WTC11 (cell line): ENCODE measurements around the gene ZNF107. TPM values are rescaled to one million over a fixed set of nuclear protein-coding genes. Genes with fewer than 3 reads are reported as not detected.

Source experiments
- ATAC-seq: fragments of 200-7000 bp; cut with Tn5 transposase; 2 replicates; pipeline ENCODE4 v1.10.0; 2021; ENCODE audit warnings: mild to moderate bottlenecking, moderate library complexity
- CTCF ChIA-PET: fragments of 300-600 bp; sonication (Branson Sonifier 250); formaldehyde crosslinking; loops from one replicate; lab custom pipeline; 2021; ENCODE audit warnings: antibody characterized with exemption; lab: Charles Lee
- POLR2A ChIA-PET: fragments of 350-600 bp; sonication (Branson Sonifier 250); formaldehyde crosslinking; loops from one replicate; lab custom pipeline; 2021; ENCODE audit warnings: antibody characterized with exemption; lab: Charles Lee
- DNase-seq: peaks from one replicate; pipeline ENCODE4 v3.0.0; 2021; ENCODE audit warnings: low spot score
- H3K27ac Mint-ChIP-seq: 2 replicates; pipeline ENCODE4 v1.8.0; 2021; ENCODE audit warnings: mixed read lengths
- H3K27me3 Mint-ChIP-seq: 2 replicates; pipeline ENCODE4 v1.8.0; 2021; ENCODE audit warnings: low read depth, mild to moderate bottlenecking, moderate library complexity, mixed read lengths
- H3K36me3 Mint-ChIP-seq: 2 replicates; pipeline ENCODE4 v1.8.0; 2021; ENCODE audit warnings: mixed read lengths
- H3K4me1 Mint-ChIP-seq: 2 replicates; pipeline ENCODE4 v1.8.0; 2022; ENCODE audit warnings: mixed read lengths
- H3K4me3 Mint-ChIP-seq: 2 replicates; pipeline ENCODE4 v1.8.0; 2021; ENCODE audit warnings: mild to moderate bottlenecking, moderate library complexity, mixed read lengths
- H3K9me3 Mint-ChIP-seq: 2 replicates; pipeline ENCODE4 v1.8.0; 2021; ENCODE audit warnings: mixed read lengths
- ATF6 ChIP-seq: sonication (generic); formaldehyde crosslinking; IDR thresholded peaks from 2 replicates; pipeline ENCODE4 v1.8.1; 2023; ENCODE audit warnings: mild to moderate bottlenecking, missing genetic modification reagents
- CBFB ChIP-seq: sonication (generic); formaldehyde crosslinking; IDR thresholded peaks from 2 replicates; pipeline ENCODE4 v1.8.1; 2022; ENCODE audit warnings: mild to moderate bottlenecking, low read depth, missing genetic modification reagents
- ERG ChIP-seq: fragments of 250-450 bp; sonication (Bioruptor Pico); IDR thresholded peaks from 2 replicates; pipeline ENCODE4 v1.8.0; 2021; ENCODE audit warnings: mild to moderate bottlenecking
- FOXP4 ChIP-seq: sonication (generic); formaldehyde crosslinking; IDR thresholded peaks from 2 replicates; pipeline ENCODE4 v1.8.0; 2022; ENCODE audit warnings: mild to moderate bottlenecking, missing genetic modification reagents
- JAZF1 ChIP-seq: fragments of 250-450 bp; sonication (Bioruptor Pico); IDR thresholded peaks from 2 replicates; pipeline ENCODE4 v1.9.0; 2021; ENCODE audit warnings: moderate library complexity, mild to moderate bottlenecking, inconsistent platforms
- MLX ChIP-seq: sonication (generic); formaldehyde crosslinking; IDR thresholded peaks from 2 replicates; pipeline ENCODE4 v1.8.1; 2023; ENCODE audit warnings: mild to moderate bottlenecking, missing genetic modification reagents, moderate library complexity
- MYBL2 ChIP-seq: sonication (generic); formaldehyde crosslinking; IDR thresholded peaks from 2 replicates; pipeline ENCODE4 v1.8.1; 2023; ENCODE audit warnings: mild to moderate bottlenecking, moderate library complexity, missing genetic modification reagents
- PRDM15 ChIP-seq: sonication (generic); formaldehyde crosslinking; IDR thresholded peaks from 2 replicates; pipeline ENCODE4 v1.8.0; 2022; ENCODE audit warnings: missing genetic modification reagents
- SP1 ChIP-seq: sonication (generic); formaldehyde crosslinking; conservative IDR thresholded peaks from 2 replicates; pipeline ENCODE4 v1.8.1; 2022; ENCODE audit warnings: missing genetic modification reagents
- TEAD4 ChIP-seq: sonication (generic); formaldehyde crosslinking; IDR thresholded peaks from 2 replicates; pipeline ENCODE4 v1.8.0; 2022; ENCODE audit warnings: mild to moderate bottlenecking, missing genetic modification reagents
- TP53 ChIP-seq: sonication (generic); formaldehyde crosslinking; IDR thresholded peaks from 2 replicates; pipeline ENCODE4 v1.8.1; 2023; ENCODE audit warnings: mild to moderate bottlenecking, missing genetic modification reagents
- ZNF121 ChIP-seq: sonication (generic); formaldehyde crosslinking; IDR thresholded peaks from 2 replicates; pipeline ENCODE4 v1.8.0; 2023; ENCODE audit warnings: missing genetic modification reagents
- ZNF138 ChIP-seq: sonication (generic); formaldehyde crosslinking; conservative IDR thresholded peaks from 2 replicates; pipeline ENCODE4 v1.8.1; 2022; ENCODE audit warnings: mild to moderate bottlenecking, moderate library complexity, missing genetic modification reagents
- ZNF219 ChIP-seq: sonication (generic); formaldehyde crosslinking; IDR thresholded peaks from 2 replicates; pipeline ENCODE4 v1.8.0; 2023; ENCODE audit warnings: missing genetic modification reagents, mild to moderate bottlenecking, borderline replicate concordance
- ZNF416 ChIP-seq: fragments of 250-450 bp; sonication (Bioruptor Pico); IDR thresholded peaks from 2 replicates; pipeline ENCODE4 v1.9.0; 2021; ENCODE audit warnings: mild to moderate bottlenecking, inconsistent platforms
- total RNA-seq: library from RNA; stranded (reverse); gene quantifications from 3 replicates; pipeline ENCODE4 v1.2.3, GENCODE V29; 2021
- TF ChIP-seq, protein P1 (sequence below): sonication (generic); formaldehyde crosslinking; IDR thresholded peaks from 2 replicates; pipeline ENCODE4 v1.8.1; 2022; ENCODE audit warnings: mild to moderate bottlenecking, moderate library complexity, missing genetic modification reagents

Gene ZNF107
- total RNA-seq, 1 experiment from 2014 or later: 14.7 TPM

DNA sequence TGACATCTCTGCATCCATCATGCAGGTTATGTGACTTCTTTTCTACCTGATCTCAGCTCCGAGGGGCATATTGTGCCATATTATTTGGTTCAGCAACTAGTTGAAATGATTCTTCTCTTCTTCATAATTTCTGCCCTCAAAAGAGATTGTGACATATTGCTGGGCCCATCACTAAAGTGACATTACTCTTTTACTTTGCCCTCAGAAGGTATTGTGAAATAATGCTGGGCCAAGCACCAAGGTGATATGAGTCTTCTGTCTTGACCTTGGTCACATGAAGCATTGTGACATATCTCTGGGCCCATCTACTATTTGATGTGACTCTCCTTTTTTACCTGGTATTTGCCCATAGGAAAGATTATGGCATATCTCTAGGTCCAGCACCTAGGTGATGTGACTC lies 33.9 kb upstream of the ZNF107 start (continued):
- TF ChIP-seq ATF6 (no peak), ZNF121 (CRISPR knock-in tag) (no peak)

- DNase-seq: no peak
- ChIA-PET POLR2A (no interaction called here), CTCF (no interaction called here)
- peaks cover 46% of the 10 kb centered on the region for H3K36me3 Mint-ChIP-seq
- no peak for ATAC-seq
- H3K4me3 Mint-ChIP-seq: no peak overlapping the region
- H3K4me1 Mint-ChIP-seq: no peaks in the 10 kb centered on the region
- TF ChIP-seq TEAD4 (CRISPR knock-in tag): no peak
- TF ChIP-seq TP53 (CRISPR knock-in tag): no peak
- TF ChIP-seq JAZF1 (CRISPR knock-in tag): no peak
- TF ChIP-seq FOXP4 (CRISPR knock-in tag): no peak
- TF ChIP-seq ZNF138 (CRISPR knock-in tag): no peak
- TF ChIP-seq ZNF416 (CRISPR knock-in tag): no peak
- TF ChIP-seq SP1 (CRISPR knock-in tag): no peak
- TF ChIP-seq, protein P1, sequence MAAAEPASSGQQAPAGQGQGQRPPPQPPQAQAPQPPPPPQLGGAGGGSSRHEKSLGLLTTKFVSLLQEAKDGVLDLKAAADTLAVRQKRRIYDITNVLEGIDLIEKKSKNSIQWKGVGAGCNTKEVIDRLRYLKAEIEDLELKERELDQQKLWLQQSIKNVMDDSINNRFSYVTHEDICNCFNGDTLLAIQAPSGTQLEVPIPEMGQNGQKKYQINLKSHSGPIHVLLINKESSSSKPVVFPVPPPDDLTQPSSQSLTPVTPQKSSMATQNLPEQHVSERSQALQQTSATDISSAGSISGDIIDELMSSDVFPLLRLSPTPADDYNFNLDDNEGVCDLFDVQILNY (CRISPR knock-in tag): no peak
- TF ChIP-seq ZNF219: no peak
- no peak for TF ChIP-seq PRDM15
- TF ChIP-seq MLX (CRISPR knock-in tag): no peak
- no peak for TF ChIP-seq ERG (CRISPR knock-in tag)
- no peak for TF ChIP-seq MYBL2 (CRISPR knock-in tag)
- TF ChIP-seq CBFB (CRISPR knock-in tag): no peak
- H3K27me3 Mint-ChIP-seq: peaks cover 7% of the 10 kb centered on the region
- H3K9me3 Mint-ChIP-seq: peaks cover 31% of the 10 kb centered on the region
- H3K27ac Mint-ChIP-seq: no peak overlapping the region
Measured at GRCh38 chr7:64633401-64633800, 32.5 kb upstream of the ZNF107 start.
